Mesothelial cell of epicardium (in vitro differentiated cells): ENCODE data around the gene EOMES. TPM values are rescaled to one million over a fixed set of nuclear protein-coding genes. Genes with fewer than 3 reads are reported as not detected.

Experiments
- DNase-seq, 2 experiments: peaks; one replicate each; pipeline ENCODE4 v3.0.0; 2021; ENCODE audit warnings: low spot score in 2 of 2; ENCODE audit not compliant: unreplicated experiment in 2 of 2
- H3K27ac Mint-ChIP-seq: 2 replicates; pipeline ENCODE4 v1.8.0; 2021; ENCODE audit warnings: mixed read lengths
- H3K27me3 Mint-ChIP-seq: 2 replicates; pipeline ENCODE4 v1.8.0; 2021; ENCODE audit warnings: low read depth, mixed read lengths
- H3K36me3 Mint-ChIP-seq: 2 replicates; pipeline ENCODE4 v1.8.0; 2021; ENCODE audit warnings: mixed read lengths
- H3K4me1 Mint-ChIP-seq: 2 replicates; pipeline ENCODE4 v1.8.0; 2021; ENCODE audit warnings: mixed read lengths
- H3K4me3 Mint-ChIP-seq: 2 replicates; pipeline ENCODE4 v1.8.0; 2021; ENCODE audit warnings: mild to moderate bottlenecking, moderate library complexity, mixed read lengths
- H3K9me3 Mint-ChIP-seq: 2 replicates; pipeline ENCODE4 v1.8.0; 2021; ENCODE audit warnings: mixed read lengths
- CTCF ChIP-seq: fragments of 200-600 bp; sonication (generic); IDR thresholded peaks from one replicate; pipeline ENCODE4 v1.5.0; 2021; ENCODE audit warnings: antibody characterized with exemption; ENCODE audit not compliant: unreplicated experiment
- total RNA-seq: library from RNA; stranded (reverse); gene quantifications from 3 replicates; pipeline ENCODE4 v1.2.1, GENCODE V29; 2021

EOMES gene
- total RNA-seq, 1 donor from 2014 or later, result not detected

- no peaks in the 10 kb centered on the region for H3K27me3 Mint-ChIP-seq
- H3K9me3 Mint-ChIP-seq, result no peaks in the 10 kb centered on the region
- no peak for TF ChIP-seq CTCF
- no peaks in the 10 kb centered on the region for H3K36me3 Mint-ChIP-seq
- peaks cover 10% of the 10 kb centered on the region for H3K4me1 Mint-ChIP-seq
- DNase-seq, result no peak
- H3K27ac Mint-ChIP-seq, result peak overlapping the region; percentile 95
- H3K4me3 Mint-ChIP-seq, result peak overlapping the region; percentile 57
These were observed 41.4 kb downstream of the EOMES start for GRCh38 chr3:27680517-27681246.

- Mint-ChIP-seq H3K4me3 (no peak overlapping the region), H3K36me3 (no peaks in the 10 kb centered on the region), H3K4me1 (peaks cover 10% of the 10 kb centered on the region), H3K9me3 (no peaks in the 10 kb centered on the region), H3K27me3 (no peaks in the 10 kb centered on the region), H3K27ac (no peak overlapping the region)
- DNase-seq, result no peak
- no peak for TF ChIP-seq CTCF
These were observed 42.4 kb downstream of the EOMES start for GRCh38 chr3:27679691-27680090.

- no peaks in the 10 kb centered on the region for H3K27me3 Mint-ChIP-seq
- no peak for TF ChIP-seq CTCF
- H3K36me3 Mint-ChIP-seq, result no peaks in the 10 kb centered on the region
- no peaks in the 10 kb centered on the region for H3K9me3 Mint-ChIP-seq
- no peak for DNase-seq
- peaks cover 10% of the 10 kb centered on the region for H3K4me1 Mint-ChIP-seq
- no peak overlapping the region for H3K27ac Mint-ChIP-seq
- no peak overlapping the region for H3K4me3 Mint-ChIP-seq
These were observed 43.9 kb downstream of the EOMES start for GRCh38 chr3:27678234-27678633.

- Mint-ChIP-seq H3K4me1 (peaks cover 10% of the 10 kb centered on the region), H3K27me3 (no peaks in the 10 kb centered on the region)
These were observed 44.6 kb downstream of the EOMES start for GRCh38 chr3:27677565-27677964.

GRCh38 chr3:27675287-27675686 lies 46.8 kb downstream of the EOMES start:
- H3K4me3 Mint-ChIP-seq, result no peak overlapping the region
- no peak for TF ChIP-seq CTCF
- no peaks in the 10 kb centered on the region for H3K36me3 Mint-ChIP-seq
- no peak for DNase-seq
- H3K27me3 Mint-ChIP-seq, result no peaks in the 10 kb centered on the region
- no peak overlapping the region for H3K27ac Mint-ChIP-seq
- no peaks in the 10 kb centered on the region for H3K4me1 Mint-ChIP-seq
- H3K9me3 Mint-ChIP-seq, result no peaks in the 10 kb centered on the region

More at GRCh38 chr3:27677565-27677964, 44.6 kb downstream of the EOMES start:
- no peaks in the 10 kb centered on the region for H3K9me3 Mint-ChIP-seq
- H3K4me3 Mint-ChIP-seq, result no peak overlapping the region
- no peaks in the 10 kb centered on the region for H3K36me3 Mint-ChIP-seq
- DNase-seq, result no peak
- no peak overlapping the region for H3K27ac Mint-ChIP-seq
- no peak for TF ChIP-seq CTCF

- Mint-ChIP-seq H3K4me3 (no peak overlapping the region), H3K27ac (no peak overlapping the region), H3K4me1 (no peaks in the 10 kb centered on the region), H3K36me3 (no peaks in the 10 kb centered on the region), H3K9me3 (no peaks in the 10 kb centered on the region), H3K27me3 (peaks cover 2% of the 10 kb centered on the region)
- TF ChIP-seq CTCF, result no peak
- DNase-seq, result no peak
These were observed 48.4 kb downstream of the EOMES start for GRCh38 chr3:27673701-27674100.
